Ishikawa (cell line): ENCODE data around the gene KIF5B.

Experiments
- CEBPB ChIP-seq: IDR thresholded peaks from 2 replicates; pipeline ENCODE4 v1.6.1; 2012
- CREB1 ChIP-seq: IDR thresholded peaks from 2 replicates; pipeline ENCODE4 v1.6.1; 2012; ENCODE audit warnings: low read depth
- EGR1 ChIP-seq: IDR thresholded peaks from 2 replicates; pipeline ENCODE4 v1.6.1; 2012
- EP300 ChIP-seq: IDR thresholded peaks from 2 replicates; pipeline ENCODE4 v1.6.1; 2012; ENCODE audit warnings: borderline replicate concordance
- FOXM1 ChIP-seq: IDR thresholded peaks from 2 replicates; pipeline ENCODE4 v1.6.1; 2012; ENCODE audit warnings: low read depth, borderline replicate concordance
- RAD21 ChIP-seq: IDR thresholded peaks from 2 replicates; pipeline ENCODE4 v1.6.1; 2012; ENCODE audit warnings: low read depth
- TAF1 ChIP-seq: IDR thresholded peaks from 2 replicates; pipeline ENCODE4 v1.6.1; 2012; ENCODE audit warnings: low read depth, mild to moderate bottlenecking
- TCF12 ChIP-seq: IDR thresholded peaks from 2 replicates; pipeline ENCODE4 v1.6.1; 2012; ENCODE audit warnings: low read depth
- YY1 ChIP-seq: IDR thresholded peaks from 2 replicates; pipeline ENCODE4 v1.6.1; 2012; ENCODE audit warnings: low read depth
- ZBTB7A ChIP-seq: IDR thresholded peaks from 2 replicates; pipeline ENCODE4 v1.6.1; 2012; ENCODE audit warnings: low read depth
- TF ChIP-seq, protein P1 (sequence below): IDR thresholded peaks from 2 replicates; pipeline ENCODE4 v1.6.1; 2012
- TF ChIP-seq, protein P2 (sequence below): IDR thresholded peaks from 2 replicates; pipeline ENCODE4 v1.6.1; 2012; ENCODE audit warnings: low read depth, mild to moderate bottlenecking
- TF ChIP-seq, protein P3 (sequence below): IDR thresholded peaks from 2 replicates; pipeline ENCODE4 v1.6.1; 2012

GRCh38 chr10:32039734-32040133 lies 16.5 kb downstream of the KIF5B start:
- TF ChIP-seq, protein P1, sequence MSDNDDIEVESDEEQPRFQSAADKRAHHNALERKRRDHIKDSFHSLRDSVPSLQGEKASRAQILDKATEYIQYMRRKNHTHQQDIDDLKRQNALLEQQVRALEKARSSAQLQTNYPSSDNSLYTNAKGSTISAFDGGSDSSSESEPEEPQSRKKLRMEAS: no peak
- no peak for TF ChIP-seq RAD21
- no peak for TF ChIP-seq TAF1
- TF ChIP-seq ZBTB7A: no peak
- TF ChIP-seq EP300: no peak
- TF ChIP-seq CEBPB: no peak
- TF ChIP-seq, protein P2, sequence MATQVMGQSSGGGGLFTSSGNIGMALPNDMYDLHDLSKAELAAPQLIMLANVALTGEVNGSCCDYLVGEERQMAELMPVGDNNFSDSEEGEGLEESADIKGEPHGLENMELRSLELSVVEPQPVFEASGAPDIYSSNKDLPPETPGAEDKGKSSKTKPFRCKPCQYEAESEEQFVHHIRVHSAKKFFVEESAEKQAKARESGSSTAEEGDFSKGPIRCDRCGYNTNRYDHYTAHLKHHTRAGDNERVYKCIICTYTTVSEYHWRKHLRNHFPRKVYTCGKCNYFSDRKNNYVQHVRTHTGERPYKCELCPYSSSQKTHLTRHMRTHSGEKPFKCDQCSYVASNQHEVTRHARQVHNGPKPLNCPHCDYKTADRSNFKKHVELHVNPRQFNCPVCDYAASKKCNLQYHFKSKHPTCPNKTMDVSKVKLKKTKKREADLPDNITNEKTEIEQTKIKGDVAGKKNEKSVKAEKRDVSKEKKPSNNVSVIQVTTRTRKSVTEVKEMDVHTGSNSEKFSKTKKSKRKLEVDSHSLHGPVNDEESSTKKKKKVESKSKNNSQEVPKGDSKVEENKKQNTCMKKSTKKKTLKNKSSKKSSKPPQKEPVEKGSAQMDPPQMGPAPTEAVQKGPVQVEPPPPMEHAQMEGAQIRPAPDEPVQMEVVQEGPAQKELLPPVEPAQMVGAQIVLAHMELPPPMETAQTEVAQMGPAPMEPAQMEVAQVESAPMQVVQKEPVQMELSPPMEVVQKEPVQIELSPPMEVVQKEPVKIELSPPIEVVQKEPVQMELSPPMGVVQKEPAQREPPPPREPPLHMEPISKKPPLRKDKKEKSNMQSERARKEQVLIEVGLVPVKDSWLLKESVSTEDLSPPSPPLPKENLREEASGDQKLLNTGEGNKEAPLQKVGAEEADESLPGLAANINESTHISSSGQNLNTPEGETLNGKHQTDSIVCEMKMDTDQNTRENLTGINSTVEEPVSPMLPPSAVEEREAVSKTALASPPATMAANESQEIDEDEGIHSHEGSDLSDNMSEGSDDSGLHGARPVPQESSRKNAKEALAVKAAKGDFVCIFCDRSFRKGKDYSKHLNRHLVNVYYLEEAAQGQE: no peak
- TF ChIP-seq YY1: no peak
- TF ChIP-seq, protein P3, sequence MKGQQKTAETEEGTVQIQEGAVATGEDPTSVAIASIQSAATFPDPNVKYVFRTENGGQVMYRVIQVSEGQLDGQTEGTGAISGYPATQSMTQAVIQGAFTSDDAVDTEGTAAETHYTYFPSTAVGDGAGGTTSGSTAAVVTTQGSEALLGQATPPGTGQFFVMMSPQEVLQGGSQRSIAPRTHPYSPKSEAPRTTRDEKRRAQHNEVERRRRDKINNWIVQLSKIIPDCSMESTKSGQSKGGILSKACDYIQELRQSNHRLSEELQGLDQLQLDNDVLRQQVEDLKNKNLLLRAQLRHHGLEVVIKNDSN: no peak
- TF ChIP-seq FOXM1: no peak
- TF ChIP-seq CREB1: no peak
- no peak for TF ChIP-seq TCF12
- no peak for TF ChIP-seq EGR1
